ENCODE data around the gene SLC2A9.

SLC2A9 gene

GRCh38 chr4:10020106-10020505 lies 1.2 kb downstream of the SLC2A9 start:
- no peak for DNase-seq (ENCODE audit: low read depth)

- DNase-seq (ENCODE audit: low read depth) = no peak
Observed at GRCh38 chr4:10019521-10020051, 1.7 kb downstream of the SLC2A9 start.

- peak; percentile 71 for DNase-seq (ENCODE audit: low read depth)
Observed at GRCh38 chr4:10018818-10019461, 2.4 kb downstream of the SLC2A9 start.

- DNase-seq (ENCODE audit: low read depth) = no peak
Observed at GRCh38 chr4:10017037-10017893, 4.0 kb downstream of the SLC2A9 start.

GRCh38 chr4:10016169-10016568 lies 5.1 kb downstream of the SLC2A9 start:
- no peak for DNase-seq (ENCODE audit: low read depth)

- no peak for DNase-seq (ENCODE audit: low read depth)
Observed at GRCh38 chr4:10015140-10015753, 6.0 kb downstream of the SLC2A9 start.

GRCh38 chr4:10013722-10014121 lies 7.6 kb downstream of the SLC2A9 start:
- DNase-seq (ENCODE audit: low read depth) = no peak

- no peak for DNase-seq (ENCODE audit: low read depth)
Observed at GRCh38 chr4:10011885-10012284, 9.4 kb downstream of the SLC2A9 start.

GRCh38 chr4:10011277-10011676 lies 10.0 kb downstream of the SLC2A9 start:
- no peak for DNase-seq (ENCODE audit: low read depth)

GRCh38 chr4:10009861-10010500 lies 11.3 kb downstream of the SLC2A9 start:
- DNase-seq (ENCODE audit: low read depth) = no peak

- DNase-seq (ENCODE audit: low read depth) = no peak
Observed at GRCh38 chr4:10008609-10009005, 12.7 kb downstream of the SLC2A9 start.

GRCh38 chr4:10007793-10008608 lies 13.3 kb downstream of the SLC2A9 start:
- no peak for DNase-seq (ENCODE audit: low read depth)

GRCh38 chr4:10007436-10007740 lies 13.9 kb downstream of the SLC2A9 start:
- DNase-seq (ENCODE audit: low read depth) = no peak

- no peak for DNase-seq (ENCODE audit: low read depth)
Observed at GRCh38 chr4:10006601-10007435, 14.5 kb downstream of the SLC2A9 start.

- no peak for DNase-seq (ENCODE audit: low read depth)
Observed at GRCh38 chr4:10006231-10006600, 15.1 kb downstream of the SLC2A9 start.

- DNase-seq (ENCODE audit: low read depth) = no peak
Observed at GRCh38 chr4:10005632-10006031, 15.7 kb downstream of the SLC2A9 start.

GRCh38 chr4:10003666-10004065 lies 17.6 kb downstream of the SLC2A9 start:
- no peak for DNase-seq (ENCODE audit: low read depth)

- DNase-seq (ENCODE audit: low read depth) = no peak
Observed at GRCh38 chr4:10002278-10002677, 19.0 kb downstream of the SLC2A9 start.

GRCh38 chr4:10001757-10002156 lies 19.5 kb downstream of the SLC2A9 start:
- no peak for DNase-seq (ENCODE audit: low read depth)

GRCh38 chr4:9999956-10000561 lies 21.2 kb downstream of the SLC2A9 start:
- peak; percentile 42 for DNase-seq (ENCODE audit: low read depth)
